OCI-LY3 (cell line): ENCODE results near the gene FOXA1.
"Not testable (repeated sequence)": the region's sequence is repeated elsewhere in the genome, so short reads cannot be mapped to it uniquely, and the experiment has no call there.

Experiments
- CTCF ChIP-seq: fragments of 200-600, 300-600 bp; sonication (generic); IDR thresholded peaks from 2 replicates; pipeline ENCODE4 v1.5.1; 2014; ENCODE audit warnings: antibody characterized with exemption, low read length, low read depth
- EZH2phosphoT487 ChIP-seq: fragments of 200-600 bp; shearing (Covaris generic); IDR thresholded peaks from 2 replicates; pipeline ENCODE4 v1.6.1; 2018; ENCODE audit warnings: antibody characterized with exemption, mixed run types, low read depth

GRCh38 chr14:37555596-37555995 is 39.5 kb downstream of the FOXA1 start:
- TF ChIP-seq CTCF, EZH2phosphoT487: not testable (repeated sequence)
